PC-9 (cell line): ENCODE data around the gene CEP72.

Source experiments
- EZH2 ChIP-seq: fragments of 200-600 bp; sonication (generic); IDR thresholded peaks from 2 replicates; pipeline ENCODE4 v1.8.0; 2017; ENCODE audit warnings: antibody characterized with exemption, low read depth
- TF ChIP-seq, protein P1 (sequence below): fragments of 200-600 bp; sonication (generic); conservative IDR thresholded peaks from 2 replicates; pipeline ENCODE4 v1.6.1; 2017; ENCODE audit warnings: mixed run types, antibody characterized with exemption, mild to moderate bottlenecking, moderate library complexity

DNA sequence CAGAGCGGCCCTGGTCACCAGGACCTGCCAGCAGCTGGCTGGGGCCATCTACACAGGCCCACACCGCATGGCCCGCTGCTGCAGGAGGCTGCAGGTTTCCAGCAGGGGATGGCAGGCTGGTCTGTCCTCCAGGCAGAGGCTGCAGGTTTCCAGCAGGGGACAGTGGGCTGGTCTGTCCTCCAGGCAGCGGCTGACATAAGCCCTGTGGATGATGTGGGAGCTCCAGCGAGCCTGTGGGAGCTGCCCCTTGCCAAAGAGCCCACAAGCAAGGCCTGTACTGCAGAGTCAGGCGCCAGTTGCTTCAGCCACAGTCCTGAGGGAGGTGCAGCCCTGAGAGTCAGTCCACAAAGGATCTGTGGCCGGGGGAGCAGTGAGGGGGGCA, 62.5 kb downstream of the CEP72 start:
- TF ChIP-seq, protein P1, sequence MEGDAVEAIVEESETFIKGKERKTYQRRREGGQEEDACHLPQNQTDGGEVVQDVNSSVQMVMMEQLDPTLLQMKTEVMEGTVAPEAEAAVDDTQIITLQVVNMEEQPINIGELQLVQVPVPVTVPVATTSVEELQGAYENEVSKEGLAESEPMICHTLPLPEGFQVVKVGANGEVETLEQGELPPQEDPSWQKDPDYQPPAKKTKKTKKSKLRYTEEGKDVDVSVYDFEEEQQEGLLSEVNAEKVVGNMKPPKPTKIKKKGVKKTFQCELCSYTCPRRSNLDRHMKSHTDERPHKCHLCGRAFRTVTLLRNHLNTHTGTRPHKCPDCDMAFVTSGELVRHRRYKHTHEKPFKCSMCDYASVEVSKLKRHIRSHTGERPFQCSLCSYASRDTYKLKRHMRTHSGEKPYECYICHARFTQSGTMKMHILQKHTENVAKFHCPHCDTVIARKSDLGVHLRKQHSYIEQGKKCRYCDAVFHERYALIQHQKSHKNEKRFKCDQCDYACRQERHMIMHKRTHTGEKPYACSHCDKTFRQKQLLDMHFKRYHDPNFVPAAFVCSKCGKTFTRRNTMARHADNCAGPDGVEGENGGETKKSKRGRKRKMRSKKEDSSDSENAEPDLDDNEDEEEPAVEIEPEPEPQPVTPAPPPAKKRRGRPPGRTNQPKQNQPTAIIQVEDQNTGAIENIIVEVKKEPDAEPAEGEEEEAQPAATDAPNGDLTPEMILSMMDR = no peak
- no peak for TF ChIP-seq EZH2
